ENCODE measurements around the gene KSR2. TPM values are rescaled to one million over a fixed set of nuclear protein-coding genes. Genes with fewer than 3 reads are reported as not detected.
A peak's percentile ranks its signal among the peaks of the same experiment; 100 is the strongest.

Gene KSR2
- total RNA-seq, 1 experiment from 2014 or later: 2.0 TPM

GRCh38 chr12:117986705-117987469, 18.1 kb upstream of the KSR2 start:
- TF ChIP-seq EZH2 (IDR thresholded peaks at IDR 0.05; ENCODE audit: low read depth) (no peak), CTCF (conservative IDR thresholded peaks at IDR 0.05) (no peak)
- peak overlapping the region; percentile 59; the same call in 1 of the 2 replicates for H2AFZ ChIP-seq

GRCh38 chr12:117985182-117985581, 16.4 kb upstream of the KSR2 start:
- TF ChIP-seq CTCF (conservative IDR thresholded peaks at IDR 0.05) (no peak), EZH2 (IDR thresholded peaks at IDR 0.05; ENCODE audit: low read depth) (no peak)
- Histone ChIP-seq H3K36me3 (ENCODE audit: low read depth) (no peaks in the 10 kb centered on the region), H3K9me2 (ENCODE audit: insufficient read depth) (no peaks in the 10 kb centered on the region), H3K79me2 (ENCODE audit: low read depth) (no peaks in the 10 kb centered on the region), H3K9me3 (ENCODE audit: insufficient read depth, low read depth) (no peaks in the 10 kb centered on the region), H3K4me2 (no peak overlapping the region), H3K27me3 (ENCODE audit: insufficient read depth, low read depth) (no peaks in the 10 kb centered on the region), H4K20me1 (ENCODE audit: insufficient read depth) (no peaks in the 10 kb centered on the region), H2AFZ (no peak overlapping the region), H3K4me1 (replicated peaks; ENCODE audit: insufficient read depth) (peaks cover 21% of the 10 kb centered on the region), H3F3A (ENCODE audit: insufficient read depth, low read depth) (peaks cover 35% of the 10 kb centered on the region), H3K27ac (no peak overlapping the region), H3K4me3 (no peak overlapping the region)
- POLR2A ChIA-PET (ENCODE audit: unreplicated experiment): no interaction called here
- DNase-seq: peak in 1 of 2 experiments; percentile 40
- CTCF ChIA-PET: interaction anchor here (0.6 kb wide), 1 partner anchor 16 kb away, joined by 7 read pairs; the partner anchor contains the start of gene KSR2
- intact Hi-C loops (cut with micrococcal nuclease; ENCODE audit: unreplicated experiment): no loop called here
- no TSS peak for BruUV-seq (replicated peaks)

More at GRCh38 chr12:117986705-117987469, 18.1 kb upstream of the KSR2 start:
- H3K4me2 ChIP-seq: peak overlapping the region; percentile 56
- no peaks in the 10 kb centered on the region for H3K9me2 ChIP-seq (ENCODE audit: insufficient read depth)
- BruUV-seq (replicated peaks): no TSS peak
- peak; percentile 3 to 89 for DNase-seq
- CTCF ChIA-PET: no interaction called here
- intact Hi-C loops (cut with micrococcal nuclease; ENCODE audit: unreplicated experiment): no loop called here
- H3K27ac ChIP-seq: peak overlapping the region; percentile 82
- no peaks in the 10 kb centered on the region for H3K9me3 ChIP-seq (ENCODE audit: insufficient read depth, low read depth)
- peaks cover 21% of the 10 kb centered on the region for H3K4me1 ChIP-seq (replicated peaks; ENCODE audit: insufficient read depth)
- peak overlapping the region; percentile 26; the same call in 1 of the 2 replicates for H3K4me3 ChIP-seq
- no peaks in the 10 kb centered on the region for H3K36me3 ChIP-seq (ENCODE audit: low read depth)
- no peaks in the 10 kb centered on the region for H3K79me2 ChIP-seq (ENCODE audit: low read depth)
- no peaks in the 10 kb centered on the region for H3K27me3 ChIP-seq (ENCODE audit: insufficient read depth, low read depth)
- no peaks in the 10 kb centered on the region for H4K20me1 ChIP-seq (ENCODE audit: insufficient read depth)
- H3F3A ChIP-seq (ENCODE audit: insufficient read depth, low read depth): peaks cover 35% of the 10 kb centered on the region
- POLR2A ChIA-PET (ENCODE audit: unreplicated experiment): interaction anchor here (0.6 kb wide), 2 partner anchors 1194 to 1422 kb away, joined by 27 to 46 read pairs; no protein-coding TSS in a partner anchor

- peaks cover 5% of the 10 kb centered on the region for H3K4me1 ChIP-seq (replicated peaks; ENCODE audit: insufficient read depth)
- peaks cover 18% of the 10 kb centered on the region; the same call in 1 of the 2 replicates for H3F3A ChIP-seq (ENCODE audit: insufficient read depth, low read depth)
- H3K79me2 ChIP-seq (ENCODE audit: low read depth): no peaks in the 10 kb centered on the region
- H3K4me3 ChIP-seq: no peak overlapping the region
- ChIA-PET CTCF (no interaction called here), POLR2A (ENCODE audit: unreplicated experiment) (interaction anchor here (0.6 kb wide), 1 partner anchor 33 kb away, joined by 4 read pairs; no protein-coding TSS in a partner anchor)
- intact Hi-C loops (cut with micrococcal nuclease; ENCODE audit: unreplicated experiment): no loop called here
- H3K36me3 ChIP-seq (ENCODE audit: low read depth): no peaks in the 10 kb centered on the region
- no TSS peak for BruUV-seq (replicated peaks)
- H3K27ac ChIP-seq: no peak overlapping the region
- H3K9me3 ChIP-seq (ENCODE audit: insufficient read depth, low read depth): no peaks in the 10 kb centered on the region
- TF ChIP-seq EZH2 (IDR thresholded peaks at IDR 0.05; ENCODE audit: low read depth): no peak
- TF ChIP-seq CTCF (conservative IDR thresholded peaks at IDR 0.05): no peak
- H2AFZ ChIP-seq: no peak overlapping the region
- H3K27me3 ChIP-seq (ENCODE audit: insufficient read depth, low read depth): no peaks in the 10 kb centered on the region
- no peak for DNase-seq
- no peaks in the 10 kb centered on the region for H4K20me1 ChIP-seq (ENCODE audit: insufficient read depth)
- no peak overlapping the region for H3K4me2 ChIP-seq
- H3K9me2 ChIP-seq (ENCODE audit: insufficient read depth): no peaks in the 10 kb centered on the region
Measured at GRCh38 chr12:117981267-117981666, 12.5 kb upstream of the KSR2 start.
